GM18511 (cell line): Measurements from ENCODE around the gene CACNG7.

Experiments
- ATAC-seq: cut with Tn5 transposase; IDR thresholded peaks from one replicate; pipeline ENCODE4 v1.9.1; 2021; ENCODE audit warnings: mild to moderate bottlenecking, moderate library complexity; ENCODE audit not compliant: unreplicated experiment

The CACNG7 gene

GRCh38 chr19:53877361-53877766, 31.7 kb upstream of the CACNG7 start:
- no peak for ATAC-seq

DNA sequence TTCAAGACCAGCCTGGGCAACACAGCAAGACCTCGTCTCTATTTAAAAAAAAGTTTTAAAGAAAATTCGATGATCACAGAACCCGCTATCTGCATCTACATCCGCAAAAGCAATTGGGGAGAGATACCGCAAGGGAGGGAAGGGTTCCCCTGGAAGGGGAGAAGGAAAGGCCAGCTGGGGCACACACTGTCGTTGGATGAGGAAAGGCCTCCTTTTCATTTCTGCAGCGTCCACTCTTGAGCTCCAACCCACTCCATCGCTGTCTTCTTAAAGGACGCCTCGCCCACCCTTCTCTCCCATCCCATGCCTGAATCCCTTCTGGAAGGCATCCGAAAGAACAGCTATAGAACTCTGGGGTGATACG, 30.3 kb upstream of the CACNG7 start:
- ATAC-seq, result no peak

- ATAC-seq, result peak; percentile 94
These were observed 29.7 kb upstream of the CACNG7 start for GRCh38 chr19:53879140-53880081.

DNA sequence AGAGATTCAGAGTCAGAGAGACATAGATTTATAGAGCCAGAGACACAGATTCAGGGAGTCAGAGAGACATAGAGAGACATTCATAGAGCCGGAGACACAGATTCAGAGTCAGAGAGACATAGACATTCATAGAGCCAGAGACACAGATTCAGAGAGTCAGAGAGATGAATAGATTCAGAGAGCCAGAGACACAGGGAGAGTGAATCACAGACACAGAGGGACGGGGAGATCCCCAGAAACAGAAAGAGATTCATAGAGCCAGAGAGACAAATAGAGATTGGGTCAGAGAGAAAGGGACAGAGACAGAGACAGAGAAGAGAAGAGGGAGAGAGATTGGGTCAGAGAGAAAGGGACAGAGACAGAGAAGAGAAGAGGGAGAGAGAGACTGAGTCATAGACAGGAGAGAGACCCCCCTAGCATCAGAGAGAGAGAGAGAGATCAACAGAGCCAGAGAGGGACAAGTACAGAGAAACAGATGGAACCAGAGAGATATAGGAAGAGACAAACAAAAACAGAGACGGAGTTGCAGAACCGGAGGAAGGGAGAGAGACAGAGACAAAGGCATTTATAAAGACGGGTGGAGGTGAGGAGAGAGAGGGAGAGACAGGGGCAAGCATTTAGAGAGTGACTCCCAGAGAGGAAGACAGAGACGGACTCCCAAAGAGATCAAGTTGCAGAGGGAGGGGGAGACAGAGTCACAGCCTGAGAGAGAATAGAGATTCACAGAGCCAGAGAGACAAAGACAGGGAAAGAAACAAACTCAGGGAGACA, 28.2 kb upstream of the CACNG7 start:
- no peak for ATAC-seq

GRCh38 chr19:53881482-53882390, 27.3 kb upstream of the CACNG7 start, which contains the start of gene PRKCG:
Gene PRKCG (plus strand): TSS chr19:53882197. CDS start chr19:53882495, 298 bp downstream.
- ATAC-seq, result no peak

- no peak for ATAC-seq
These were observed 26.6 kb upstream of the CACNG7 start for GRCh38 chr19:53882391-53883050.

DNA sequence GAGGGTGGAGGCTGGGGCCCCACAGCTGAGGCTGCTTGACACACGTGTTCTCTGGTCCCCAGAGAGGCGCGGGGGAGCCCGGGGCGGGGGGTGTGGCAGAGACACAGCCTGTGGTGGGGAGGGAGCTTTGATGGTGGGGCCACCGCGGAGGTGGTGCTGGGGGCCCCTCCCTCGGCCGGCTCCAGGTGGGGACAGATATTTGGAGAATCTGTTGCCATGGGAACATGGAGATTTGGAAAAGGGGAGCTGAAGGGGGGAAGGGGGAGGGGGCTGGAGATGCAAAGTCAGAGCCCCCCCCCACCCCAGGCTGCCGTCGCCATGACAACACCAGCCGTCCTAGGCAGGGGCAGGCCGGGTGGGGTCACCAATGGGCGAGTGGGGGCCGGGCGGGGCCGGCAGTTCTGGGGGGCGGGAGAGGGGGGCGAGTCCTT, 25.8 kb upstream of the CACNG7 start:
- no peak for ATAC-seq

DNA sequence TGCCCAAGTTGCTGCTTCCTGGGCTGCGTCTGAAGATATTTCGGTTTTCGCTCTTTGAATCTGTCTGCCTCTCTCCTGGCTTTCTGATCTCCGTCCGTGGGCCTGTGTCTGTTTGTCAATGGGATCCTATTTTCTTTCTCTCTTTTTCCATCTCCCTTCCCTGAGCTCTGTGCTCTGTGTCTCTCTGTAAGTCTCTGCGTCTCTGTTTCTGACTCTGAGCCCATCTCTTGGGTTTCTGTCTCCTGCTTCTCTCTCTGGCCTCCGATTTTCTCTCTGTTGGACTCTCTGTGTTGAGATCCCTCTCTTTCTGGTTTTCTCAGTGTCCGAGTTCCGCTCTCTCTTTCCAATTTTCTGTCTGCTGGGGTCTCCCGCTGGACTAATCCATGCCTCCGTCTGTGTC, 25.3 kb upstream of the CACNG7 start:
- no peak for ATAC-seq

- no peak for ATAC-seq
These were observed 24.8 kb upstream of the CACNG7 start for GRCh38 chr19:53884256-53884655.

- no peak for ATAC-seq
These were observed 24.0 kb upstream of the CACNG7 start for GRCh38 chr19:53885036-53885435.

DNA sequence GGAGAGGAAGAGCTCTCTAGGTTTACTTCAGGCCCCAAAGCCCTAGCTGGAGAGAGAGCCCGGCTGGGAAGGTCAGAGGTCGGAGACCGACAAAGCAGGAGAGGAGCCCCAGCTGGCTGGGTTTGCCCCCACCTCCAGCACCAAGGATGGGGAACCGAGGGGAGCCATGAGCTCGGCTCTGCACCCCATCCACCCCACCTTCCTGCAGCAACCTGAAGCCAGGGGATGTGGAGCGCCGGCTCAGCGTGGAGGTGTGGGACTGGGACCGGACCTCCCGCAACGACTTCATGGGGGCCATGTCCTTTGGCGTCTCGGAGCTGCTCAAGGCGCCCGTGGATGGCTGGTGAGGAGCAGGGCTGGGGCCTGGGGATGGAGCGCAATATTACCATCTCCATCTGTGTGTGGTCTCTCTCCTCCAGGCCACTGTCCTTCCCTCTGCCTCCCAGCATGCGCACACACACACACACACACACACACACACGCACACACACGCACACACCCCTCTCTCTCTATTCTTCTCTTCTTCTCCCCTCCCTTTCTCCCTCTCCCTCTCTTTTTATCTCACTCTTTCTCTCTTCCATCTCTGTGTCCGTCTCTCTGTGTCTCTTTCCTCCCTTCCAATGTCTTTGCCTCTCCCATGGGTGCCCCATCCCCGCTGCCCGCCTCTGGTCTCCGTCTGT, 16.6 kb upstream of the CACNG7 start:
- no peak for ATAC-seq

- ATAC-seq, result no peak
These were observed 16.1 kb upstream of the CACNG7 start for GRCh38 chr19:53892981-53893325.

DNA sequence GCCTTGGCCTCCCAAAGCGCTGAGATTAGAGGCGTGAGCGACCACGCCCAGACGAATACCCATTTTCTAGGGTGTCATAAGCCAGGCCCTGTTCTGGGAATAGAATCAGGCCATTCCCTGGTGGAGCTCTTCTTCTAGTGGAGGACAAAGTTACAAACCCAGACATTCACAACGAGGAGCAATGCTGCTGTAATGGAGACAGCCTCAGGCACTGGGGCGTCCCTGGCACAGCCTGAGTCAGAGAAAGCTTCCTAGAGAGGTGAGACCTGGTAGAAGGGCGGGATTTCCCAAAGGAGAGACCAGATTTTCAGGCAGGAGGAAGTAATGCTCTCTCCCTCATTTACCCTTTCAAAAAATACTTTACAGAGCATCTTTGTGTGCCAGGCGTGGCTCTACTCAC, 14.4 kb upstream of the CACNG7 start:
- ATAC-seq, result no peak

DNA sequence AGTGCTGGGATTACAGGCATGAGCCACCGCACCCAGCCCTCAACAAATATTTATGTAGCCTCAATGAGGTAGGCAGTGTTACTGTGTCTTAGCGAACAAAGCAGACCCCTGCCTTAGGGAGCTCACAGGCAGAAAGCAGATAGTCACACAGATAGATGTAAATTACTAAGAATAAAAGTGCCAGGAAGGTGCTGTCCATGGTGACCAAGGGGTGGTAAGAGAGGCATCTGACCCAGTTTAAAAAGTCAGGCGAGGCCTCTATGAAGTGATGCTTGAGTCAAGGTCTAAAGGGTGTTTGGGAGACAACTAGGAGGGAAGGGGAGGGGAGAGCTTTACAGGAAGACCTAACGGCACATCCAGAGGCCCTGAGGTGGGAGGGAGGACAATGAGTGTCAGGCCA, 12.4 kb upstream of the CACNG7 start:
- ATAC-seq, result no peak

DNA sequence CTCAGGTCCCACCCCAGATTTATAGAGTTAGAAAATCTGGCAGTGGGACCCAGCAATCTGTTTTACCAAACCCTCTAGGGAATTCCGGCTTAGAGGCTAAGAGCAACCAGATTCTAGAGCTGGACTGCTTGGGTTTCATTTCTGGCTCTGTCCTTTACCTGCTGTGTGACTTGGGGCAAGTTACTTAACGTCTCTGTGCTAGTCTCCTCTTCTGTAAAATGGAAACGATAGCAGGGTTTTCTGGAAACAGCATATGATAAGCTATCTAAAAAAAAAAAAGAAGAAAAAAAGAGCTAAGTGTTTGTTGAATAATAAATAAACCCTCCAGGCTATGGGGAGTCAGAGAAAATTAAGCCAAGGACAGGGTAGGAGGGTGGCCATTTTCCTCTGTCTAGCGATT, 11.6 kb upstream of the CACNG7 start:
- no peak for ATAC-seq

GRCh38 chr19:53898166-53898565, 10.9 kb upstream of the CACNG7 start:
- ATAC-seq, result no peak

DNA sequence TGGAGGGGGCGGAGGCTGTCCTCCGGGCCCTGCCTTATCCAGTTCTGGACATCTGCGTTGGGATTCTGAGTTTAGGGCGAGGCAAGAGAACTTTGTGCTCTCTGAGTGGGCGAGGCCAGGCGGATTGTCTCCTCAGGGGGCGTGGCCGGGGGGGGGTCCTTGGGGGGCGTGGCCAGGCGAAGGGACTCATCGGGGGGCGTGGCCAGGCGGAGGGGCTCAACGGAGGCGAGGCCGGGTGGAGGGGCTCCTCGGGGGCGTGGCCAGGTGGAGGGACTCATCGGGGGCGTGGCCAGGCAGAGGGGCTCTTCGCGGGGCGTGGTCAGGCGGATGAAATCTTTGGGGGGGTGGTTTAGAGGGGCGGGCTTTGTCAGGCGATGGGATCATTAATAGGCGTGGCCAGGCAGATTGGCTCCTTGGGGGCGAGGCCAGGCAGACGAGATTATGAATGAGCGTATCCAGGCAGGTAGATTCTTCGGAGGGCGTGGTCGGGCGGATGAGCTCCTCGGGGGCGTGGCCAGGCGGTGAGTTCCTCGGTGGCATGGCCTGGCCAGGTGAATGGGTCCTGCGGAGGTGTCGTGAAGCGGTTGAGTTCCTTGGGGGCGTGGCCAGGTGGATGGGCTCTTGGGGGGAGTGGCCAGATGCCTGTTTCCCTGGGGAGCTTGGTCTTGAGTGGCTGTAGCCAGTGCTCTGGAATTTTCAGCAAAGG, 10.3 kb upstream of the CACNG7 start:
- ATAC-seq, result no peak

GRCh38 chr19:53900191-53900860, 8.8 kb upstream of the CACNG7 start:
- no peak for ATAC-seq
